Measurements from ENCODE around the gene TNFSF10. TPM values are rescaled to one million over a fixed set of nuclear protein-coding genes. Genes with fewer than 3 reads are reported as not detected.

TNFSF10 gene
- total RNA-seq, 4 donors from 2014 or later, result 26.9 to 163 (median 37.4) TPM

DNA sequence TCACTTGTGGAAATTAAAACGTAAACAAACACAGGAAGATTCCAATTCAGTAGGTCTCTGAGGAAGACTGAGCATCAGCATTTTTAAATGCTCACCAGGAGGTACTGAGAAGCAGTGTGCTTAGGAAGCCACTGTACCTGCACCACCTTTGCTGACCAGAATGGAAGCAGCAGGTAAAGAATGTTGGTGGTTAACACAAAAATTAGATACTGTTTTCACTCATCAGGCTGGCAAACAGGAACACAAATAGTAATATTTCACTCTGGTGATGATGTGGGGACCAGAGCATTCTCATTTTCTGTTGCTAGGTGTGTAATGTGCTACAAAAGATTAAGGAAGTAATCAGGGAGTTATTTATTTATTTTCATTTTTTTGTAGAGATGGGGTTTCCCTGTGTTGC, 45.1 kb downstream of the TNFSF10 start:
- DNase-seq, result no peak
- intact Hi-C loops (cut with DNase I; ENCODE audit: low total_unique reads), result no loop called here
- Histone ChIP-seq H3K27me3 (no peaks in the 10 kb centered on the region), H3K27ac (no peak overlapping the region), H3K4me1 (no peaks in the 10 kb centered on the region), H3K9me3 (no peaks in the 10 kb centered on the region), H3K4me3 (no peak overlapping the region), H3K36me3 (no peaks in the 10 kb centered on the region)
- TF ChIP-seq CTCF (IDR thresholded peaks at IDR 0.05), result no peak
- TF ChIP-seq POLR2A (IDR thresholded peaks at IDR 0.05), result no peak

GRCh38 chr3:172476347-172476746, 46.9 kb downstream of the TNFSF10 start:
- Histone ChIP-seq H3K27me3 (no peaks in the 10 kb centered on the region), H3K27ac (no peak overlapping the region), H3K36me3 (no peaks in the 10 kb centered on the region), H3K4me1 (no peaks in the 10 kb centered on the region), H3K4me3 (no peak overlapping the region), H3K9me3 (no peaks in the 10 kb centered on the region)
- no peak for TF ChIP-seq POLR2A (IDR thresholded peaks at IDR 0.05)
- no peak for TF ChIP-seq CTCF (IDR thresholded peaks at IDR 0.05)
- intact Hi-C loops (cut with DNase I; ENCODE audit: low total_unique reads), result no loop called here
- DNase-seq, result no peak

DNA sequence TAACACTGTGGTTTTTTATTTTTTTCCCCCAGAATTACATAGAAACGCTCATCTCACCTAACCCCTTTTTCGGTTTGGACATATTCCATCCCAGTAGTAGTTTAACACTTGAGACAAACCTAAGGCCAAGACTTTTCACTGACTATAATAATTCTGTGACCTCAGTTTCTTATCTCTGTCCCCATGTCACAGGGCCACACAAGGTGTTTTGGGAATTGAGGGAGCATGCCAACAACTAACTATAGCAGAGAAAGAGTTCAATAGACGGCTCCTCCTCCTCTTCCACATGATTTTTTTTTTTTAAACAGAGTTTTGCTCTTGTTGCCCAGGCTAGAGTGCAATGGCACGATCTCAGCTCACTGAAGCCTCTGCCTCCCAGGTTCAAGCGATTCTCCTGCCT, 47.5 kb downstream of the TNFSF10 start:
- DNase-seq, result no peak
- Histone ChIP-seq H3K36me3 (no peaks in the 10 kb centered on the region), H3K9me3 (no peaks in the 10 kb centered on the region), H3K4me1 (no peaks in the 10 kb centered on the region), H3K4me3 (no peak overlapping the region), H3K27me3 (no peaks in the 10 kb centered on the region), H3K27ac (no peak overlapping the region)
- TF ChIP-seq POLR2A (IDR thresholded peaks at IDR 0.05) (no peak), CTCF (IDR thresholded peaks at IDR 0.05) (no peak)
- intact Hi-C loops (cut with DNase I; ENCODE audit: low total_unique reads), result no loop called here

- no peak for TF ChIP-seq POLR2A (IDR thresholded peaks at IDR 0.05)
- TF ChIP-seq CTCF (IDR thresholded peaks at IDR 0.05), result no peak
- Histone ChIP-seq H3K27ac (no peak overlapping the region), H3K27me3 (no peaks in the 10 kb centered on the region), H3K9me3 (no peaks in the 10 kb centered on the region), H3K4me1 (no peaks in the 10 kb centered on the region), H3K4me3 (no peak overlapping the region), H3K36me3 (no peaks in the 10 kb centered on the region)
- DNase-seq, result no peak
- intact Hi-C loops (cut with DNase I; ENCODE audit: low total_unique reads), result no loop called here
Measured at GRCh38 chr3:172471903-172472302, 51.3 kb downstream of the TNFSF10 start.

DNA sequence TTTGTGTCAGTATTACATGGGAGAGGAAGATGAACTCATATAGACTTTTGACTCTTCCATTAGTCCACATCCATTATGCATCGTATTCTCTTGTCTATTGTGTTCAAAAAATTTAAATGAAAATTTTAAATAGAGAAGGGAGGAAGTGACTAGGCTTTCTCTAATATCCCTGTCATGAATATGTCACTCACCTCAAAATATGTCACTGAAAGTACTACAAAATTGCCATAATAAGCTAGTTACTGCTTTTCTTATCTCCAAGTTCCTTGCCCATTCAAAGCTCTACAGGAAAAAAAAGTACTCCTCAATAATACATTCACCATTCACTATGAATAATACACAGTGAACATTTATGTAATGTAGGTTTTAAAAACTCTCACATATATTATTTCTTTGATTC, 52.6 kb downstream of the TNFSF10 start:
- no peak overlapping the region for H3K27ac ChIP-seq
- H3K36me3 ChIP-seq, result no peaks in the 10 kb centered on the region
- no peaks in the 10 kb centered on the region for H3K27me3 ChIP-seq
- H3K4me3 ChIP-seq, result no peak overlapping the region
- H3K9me3 ChIP-seq, result no peaks in the 10 kb centered on the region
- H3K4me1 ChIP-seq, result no peaks in the 10 kb centered on the region
- DNase-seq, result no peak
- intact Hi-C loops (cut with DNase I; ENCODE audit: low total_unique reads), result no loop called here
- TF ChIP-seq CTCF (IDR thresholded peaks at IDR 0.05), result no peak
- TF ChIP-seq POLR2A (IDR thresholded peaks at IDR 0.05), result no peak
